Cortex of kidney (tissue), 1 donor: Measurements from ENCODE around the gene RFX6.
"Not testable (repeated sequence)": the region's sequence is repeated elsewhere in the genome, so short reads cannot be mapped to it uniquely, and the experiment has no call there.

Experiments used
- DNase-seq: peaks from one replicate; lab custom pipeline; 2025; lab: John Stamatoyannopoulos, UW

RFX6 gene

GRCh38 chr6:116876635-116877611 is at the start of gene RFX6:
RFX6 (plus strand) TSS chr6:116877242; CDS start chr6:116877276, 34 bp downstream.
- no peak for DNase-seq

GRCh38 chr6:116827561-116828240 is 49.3 kb upstream of the RFX6 start:
- no peak for DNase-seq

- DNase-seq = no peak
Observed at GRCh38 chr6:116828983-116829382, 48.1 kb upstream of the RFX6 start, which contains the start of gene GPRC6A. GPRC6A (minus strand) TSS chr6:116829083; CDS start chr6:116829013, 70 bp downstream.

DNA sequence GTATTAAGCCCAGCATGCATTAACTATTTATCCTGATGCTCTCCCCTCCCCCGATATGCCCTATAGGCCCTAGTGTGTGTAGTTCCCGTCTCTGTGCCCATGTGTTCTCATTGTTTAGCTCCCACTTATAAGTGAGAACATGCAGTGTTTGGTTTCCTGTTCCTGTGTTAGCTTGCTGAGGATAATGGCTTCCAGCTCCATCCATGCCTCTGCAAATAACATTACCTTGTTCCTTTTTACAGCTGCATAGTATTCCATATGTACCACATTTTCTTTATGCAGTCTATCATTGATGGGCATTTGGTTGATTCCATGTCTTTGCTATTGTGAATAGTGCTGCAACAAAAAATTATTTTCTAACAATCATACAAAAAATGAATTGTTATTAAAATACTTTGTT is 42.5 kb upstream of the RFX6 start:
- DNase-seq = not testable (repeated sequence)

- no peak for DNase-seq
Observed at GRCh38 chr6:116836606-116837342, 40.3 kb upstream of the RFX6 start.

- DNase-seq = no peak
Observed at GRCh38 chr6:116840091-116840490, 37.0 kb upstream of the RFX6 start.

DNA sequence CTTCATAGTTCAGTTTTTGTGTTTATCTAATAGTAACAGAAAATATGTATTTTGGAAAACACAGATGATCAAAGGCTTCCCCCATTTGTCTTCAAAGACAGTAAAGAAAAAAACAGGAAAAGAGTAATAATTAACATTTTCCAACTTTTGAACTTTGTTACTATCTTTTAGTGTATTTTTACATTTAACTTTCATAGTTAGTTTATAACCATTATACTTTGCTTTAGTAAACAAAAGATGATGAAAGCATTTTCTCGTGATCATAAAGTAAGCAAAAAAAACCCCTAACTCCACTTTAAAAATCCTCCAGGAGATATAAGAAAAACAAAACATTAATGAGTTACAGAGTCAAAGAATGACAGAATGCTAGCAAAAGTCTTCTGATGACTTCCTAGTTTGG is 34.6 kb upstream of the RFX6 start:
- no peak for DNase-seq

DNA sequence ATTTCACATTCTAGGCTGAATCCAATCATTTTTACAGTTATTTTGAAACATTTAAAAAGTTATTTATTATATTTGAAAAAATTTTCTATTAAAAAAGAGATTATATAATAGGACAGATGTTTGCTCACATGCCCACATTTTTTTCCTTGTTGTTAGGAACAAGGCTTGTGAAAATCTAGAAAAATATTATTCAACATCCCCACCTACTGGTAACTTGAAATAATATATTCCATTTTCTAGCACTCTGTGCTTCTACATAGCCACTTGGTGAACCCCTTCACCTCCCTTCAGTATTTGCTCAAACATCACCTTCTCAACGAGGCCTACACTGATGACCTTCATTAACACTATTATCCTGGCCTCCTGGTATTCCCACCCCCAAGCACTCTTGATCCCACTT is 29.8 kb upstream of the RFX6 start:
- no peak for DNase-seq

- DNase-seq = no peak
Observed at GRCh38 chr6:116858060-116858459, 19.0 kb upstream of the RFX6 start.

- DNase-seq = no peak
Observed at GRCh38 chr6:116859264-116859663, 17.8 kb upstream of the RFX6 start.

- no peak for DNase-seq
Observed at GRCh38 chr6:116866281-116866871, 10.7 kb upstream of the RFX6 start.

GRCh38 chr6:116872771-116873170 is 4.3 kb upstream of the RFX6 start:
- no peak for DNase-seq

GRCh38 chr6:116876107-116876506 is 935 bp upstream of the RFX6 start:
- DNase-seq = no peak

- no peak for DNase-seq
Observed at GRCh38 chr6:116877743-116878142, 701 bp downstream of the RFX6 start.

- DNase-seq = no peak
Observed at GRCh38 chr6:116881236-116881635, 4.2 kb downstream of the RFX6 start.

DNA sequence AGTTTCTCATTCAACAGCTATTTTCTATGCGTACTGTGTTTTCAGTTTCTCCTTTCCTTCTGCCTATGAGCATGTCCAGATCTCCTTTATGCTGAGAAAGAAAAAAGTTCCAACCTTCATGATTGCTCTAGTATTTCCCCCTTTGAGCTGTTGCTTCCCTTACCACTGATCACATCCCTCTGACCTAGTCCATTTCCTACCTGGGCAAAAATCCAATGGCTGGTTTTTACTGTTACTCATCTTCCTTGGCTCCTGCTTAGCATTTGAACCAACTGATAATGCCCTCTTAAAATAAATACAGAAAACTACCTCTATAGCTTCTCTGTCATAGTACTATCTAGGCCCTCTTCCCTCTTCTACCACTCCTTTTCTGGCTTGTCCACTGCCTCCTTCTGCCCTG is 6.0 kb downstream of the RFX6 start:
- DNase-seq = no peak

GRCh38 chr6:116884530-116884929 is 7.5 kb downstream of the RFX6 start:
- DNase-seq = no peak

- DNase-seq = no peak
Observed at GRCh38 chr6:116887168-116887567, 10.1 kb downstream of the RFX6 start.

- DNase-seq = no peak
Observed at GRCh38 chr6:116887894-116888293, 10.9 kb downstream of the RFX6 start.

- no peak for DNase-seq
Observed at GRCh38 chr6:116888732-116889360, 11.8 kb downstream of the RFX6 start.

DNA sequence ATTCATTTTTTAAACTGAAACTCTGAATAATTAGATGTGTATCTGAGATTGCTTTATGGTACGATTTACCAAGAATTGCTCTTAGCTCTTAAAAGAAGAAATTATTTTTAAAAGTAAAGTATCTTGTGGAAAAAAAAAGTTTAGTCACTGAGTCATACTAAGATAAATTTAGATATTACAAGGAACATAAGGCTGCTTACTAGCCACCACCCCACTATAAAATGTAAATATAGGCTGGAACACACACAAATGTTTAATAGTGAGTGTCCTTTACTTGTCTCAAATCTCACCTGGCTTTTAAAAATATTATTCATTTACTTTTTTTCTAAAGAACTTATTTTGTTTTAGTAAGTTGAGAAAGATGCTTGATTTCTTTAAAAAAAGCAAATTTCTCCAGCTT is 17.6 kb downstream of the RFX6 start:
- DNase-seq = no peak
